Measurements from ENCODE around the gene DRICH1. TPM values are rescaled to one million over a fixed set of nuclear protein-coding genes. Genes with fewer than 3 reads are reported as not detected.

Gene DRICH1
- total and polyA plus RNA-seq, 2 of the 8 experiments (the other 6 are each of a cell fraction or from before 2014, with no cell fraction given) = 0.21 to 0.28 TPM

DNA sequence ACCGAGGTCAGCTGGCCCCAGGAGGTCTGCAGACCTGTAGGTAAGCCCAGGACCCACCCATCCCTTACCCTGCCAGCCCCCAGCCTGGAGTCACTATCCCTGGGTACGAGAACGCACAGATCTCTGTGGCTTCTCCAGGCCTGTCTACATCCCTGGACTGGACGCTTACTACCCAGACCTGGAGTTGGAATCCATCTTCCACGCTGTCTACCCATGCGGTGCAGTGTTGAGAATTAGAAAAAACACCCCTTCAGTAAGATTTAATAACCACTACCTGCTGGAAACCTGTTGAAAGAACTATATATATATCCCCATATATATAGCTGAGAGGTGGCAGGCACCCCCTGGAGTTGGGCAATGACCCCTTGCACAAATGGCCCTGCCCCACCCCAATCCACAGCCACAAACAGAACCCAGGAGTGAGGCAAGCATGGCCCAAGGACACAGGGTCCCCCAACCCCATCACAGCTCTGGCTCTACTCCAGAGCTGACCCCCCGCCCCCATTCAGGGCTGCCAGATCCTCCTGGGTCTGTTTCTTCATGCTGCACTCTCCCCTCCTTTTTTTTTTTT lies 41.0 kb upstream of the DRICH1 start:
- Histone ChIP-seq H4K5ac (ENCODE audit: insufficient read length, low read depth, low read length) (no peak overlapping the region), H3K79me2 (ENCODE audit: control insufficient read depth in 1 of 2, insufficient read depth in 2 of 2, low read length in 2 of 2) (no peaks in the 10 kb centered on the region), H3K79me1 (ENCODE audit: low read depth, low read length) (no peaks in the 10 kb centered on the region), H3K18ac (ENCODE audit: extremely low read depth, low read length) (no peak overlapping the region), H4K8ac (ENCODE audit: extremely low read depth, insufficient read depth, low read length) (no peak overlapping the region), H3K4me2 (ENCODE audit: insufficient read depth in 1 of 2, low read depth in 2 of 2, low read length in 2 of 2) (no peak overlapping the region), H3K14ac (ENCODE audit: insufficient read length) (no peak overlapping the region), H3K9ac (replicated peaks in 1 of 4; ENCODE audit: extremely low read depth in 1 of 4, low read depth in 3 of 4, low read length in 3 of 4) (no peak overlapping the region), H3K23ac (ENCODE audit: insufficient read length) (no peak overlapping the region), H4K91ac (replicated peaks; ENCODE audit: insufficient read length, low read length) (no peak overlapping the region), H3K9me3 (ENCODE audit: insufficient read depth in 2 of 2, low read depth in 1 of 2, low read length in 1 of 2) (no peaks in the 10 kb centered on the region), H3K23me2 (ENCODE audit: low read depth, low read length) (no peaks in the 10 kb centered on the region), H4K20me1 (replicated peaks in 1 of 2; ENCODE audit: control insufficient read depth in 1 of 2, insufficient read depth in 2 of 2, low read length in 2 of 2) (peaks cover 3 to 7% of the 10 kb centered on the region in 2 experiments), H2BK120ac (replicated peaks; ENCODE audit: low read depth, low read length) (no peak overlapping the region), H3K4me3 (ENCODE audit: extremely low read depth in 1 of 4, insufficient read depth in 2 of 4, low read depth in 3 of 4, low read length in 4 of 4) (no peak overlapping the region), H2BK12ac (ENCODE audit: low read depth, low read length) (no peak overlapping the region), H3K4me1 (replicated peaks in 1 of 4; ENCODE audit: control insufficient read depth in 3 of 4, insufficient read depth in 4 of 4, low read length in 3 of 4) (peaks cover 0 to 7% (median 2%) of the 10 kb centered on the region in 4 experiments; a peak in 4 of 7 replicates), H2AK5ac (ENCODE audit: low read depth, low read length) (no peak overlapping the region), H3K36me3 (ENCODE audit: control insufficient read depth in 2 of 4, insufficient read depth in 4 of 4, low read length in 3 of 4) (no peaks in the 10 kb centered on the region), H2AFZ (ENCODE audit: low read length) (no peak overlapping the region), H3K27ac (ENCODE audit: low read depth, low read length) (no peak overlapping the region), H3K4ac (replicated peaks; ENCODE audit: insufficient read length, low read depth, low read length) (no peak overlapping the region), H2BK15ac (ENCODE audit: low read length) (no peak overlapping the region), H2BK5ac (ENCODE audit: low read depth, low read length) (no peak overlapping the region), H3K56ac (replicated peaks; ENCODE audit: insufficient read length, low read depth, low read length) (no peak overlapping the region), H2BK20ac (ENCODE audit: low read length) (no peak overlapping the region), H3K27me3 (replicated peaks in 1 of 4; ENCODE audit: control insufficient read depth in 3 of 4, extremely low read depth in 1 of 4, insufficient read depth in 3 of 4, low read length in 3 of 4) (no peaks in the 10 kb centered on the region)
- ChIA-PET CTCF (ENCODE audit: partially characterized antibody) (no interaction called here), POLR2A (ENCODE audit: partially characterized antibody) (no interaction called here)
- DNase-seq (ENCODE audit: low read depth in 1 of 2, low spot score in 2 of 2) = no peak
- WGBS, 2 experiments (ENCODE audit: extremely low coverage in 1 of 2, insufficient coverage in 1 of 2, insufficient read length in 1 of 2, insufficient replicate concordance in 2 of 2, low coverage in 1 of 2, low lambda C conversion rate in 2 of 2, missing lambda C conversion rate in 1 of 2) = 81% methylated on average over 6 of the region's 7 CpGs; no CpG with 5 or more reads in 1 of the 2 experiments
- FAIRE-seq = no peak
- TF ChIP-seq PHF8 (conservative IDR thresholded peaks at IDR 0.05; ENCODE audit: low read depth, low read length) = no peak
- no peak for TF ChIP-seq RAD21 (IDR thresholded peaks at IDR 0.05 in 1 of 2, conservative IDR thresholded peaks at IDR 0.05 in 1 of 2; ENCODE audit: low read depth in 2 of 2, low read length in 2 of 2)
- TF ChIP-seq SRF (IDR thresholded peaks at IDR 0.05; ENCODE audit: low read depth, low read length) = no peak
- no peak for TF ChIP-seq MAX (IDR thresholded peaks at IDR 0.05)
- TF ChIP-seq ATF3 (IDR thresholded peaks at IDR 0.05; ENCODE audit: insufficient read depth, low read depth, low read length) = no peak
- TF ChIP-seq KDM4A (IDR thresholded peaks at IDR 0.05; ENCODE audit: low read depth, low read length, severe bottlenecking) = no peak

All from H1 (cell line).